C4-2B (cell line): ENCODE measurements around the gene LRRK2.

ENCODE experiments used
- H3K27ac ChIP-seq: fragments of 450-650 bp; 2 replicates; pipeline ENCODE4 v1.5.1; 2017
- CTCF ChIP-seq: fragments of 450-650 bp; conservative IDR thresholded peaks from 2 replicates; pipeline ENCODE4 v1.5.1; 2017; ENCODE audit warnings: mild to moderate bottlenecking
- ZFX ChIP-seq: fragments of 450-650 bp; IDR thresholded peaks from 2 replicates; pipeline ENCODE4 v1.6.1; 2017

Gene LRRK2

GRCh38 chr12:40212566-40212965 lies 12.2 kb upstream of the LRRK2 start:
- TF ChIP-seq ZFX (no peak), CTCF (no peak)
- H3K27ac ChIP-seq: no peak overlapping the region

GRCh38 chr12:40215982-40216381 lies 8.8 kb upstream of the LRRK2 start:
- TF ChIP-seq CTCF (no peak), ZFX (no peak)
- H3K27ac ChIP-seq: no peak overlapping the region

- no peak overlapping the region for H3K27ac ChIP-seq
- TF ChIP-seq ZFX (no peak), CTCF (no peak)
Observed at GRCh38 chr12:40216516-40217288, 8.1 kb upstream of the LRRK2 start.

- H3K27ac ChIP-seq: no peak overlapping the region
- TF ChIP-seq CTCF (no peak), ZFX (no peak)
Observed at GRCh38 chr12:40219760-40220159, 5.0 kb upstream of the LRRK2 start.

GRCh38 chr12:40222247-40222646 lies 2.5 kb upstream of the LRRK2 start:
- H3K27ac ChIP-seq: no peak overlapping the region
- TF ChIP-seq CTCF (no peak), ZFX (no peak)

- no peak overlapping the region for H3K27ac ChIP-seq
- TF ChIP-seq CTCF (no peak), ZFX (no peak)
Observed at GRCh38 chr12:40223646-40224045, 1.2 kb upstream of the LRRK2 start.

- no peak overlapping the region for H3K27ac ChIP-seq
- no peak for TF ChIP-seq ZFX
- TF ChIP-seq CTCF: no peak
Observed at GRCh38 chr12:40225337-40225983, 663 bp downstream of the LRRK2 start.
